HL-60 (cell line): Measurements from ENCODE around the gene CPN2.

Experiments used
- GABPA ChIP-seq: IDR thresholded peaks from 2 replicates; pipeline ENCODE4 v1.6.1; 2012; ENCODE audit warnings: low read depth
- POLR2AphosphoS5 ChIP-seq: IDR thresholded peaks from 2 replicates; pipeline ENCODE4 v1.6.1; 2012; ENCODE audit warnings: low read depth
- TF ChIP-seq, protein P1 (sequence below): IDR thresholded peaks from one replicate; pipeline ENCODE4 v1.5.1; 2011; ENCODE audit warnings: low read length, control low read depth, inconsistent platforms; ENCODE audit not compliant: insufficient read depth

DNA sequence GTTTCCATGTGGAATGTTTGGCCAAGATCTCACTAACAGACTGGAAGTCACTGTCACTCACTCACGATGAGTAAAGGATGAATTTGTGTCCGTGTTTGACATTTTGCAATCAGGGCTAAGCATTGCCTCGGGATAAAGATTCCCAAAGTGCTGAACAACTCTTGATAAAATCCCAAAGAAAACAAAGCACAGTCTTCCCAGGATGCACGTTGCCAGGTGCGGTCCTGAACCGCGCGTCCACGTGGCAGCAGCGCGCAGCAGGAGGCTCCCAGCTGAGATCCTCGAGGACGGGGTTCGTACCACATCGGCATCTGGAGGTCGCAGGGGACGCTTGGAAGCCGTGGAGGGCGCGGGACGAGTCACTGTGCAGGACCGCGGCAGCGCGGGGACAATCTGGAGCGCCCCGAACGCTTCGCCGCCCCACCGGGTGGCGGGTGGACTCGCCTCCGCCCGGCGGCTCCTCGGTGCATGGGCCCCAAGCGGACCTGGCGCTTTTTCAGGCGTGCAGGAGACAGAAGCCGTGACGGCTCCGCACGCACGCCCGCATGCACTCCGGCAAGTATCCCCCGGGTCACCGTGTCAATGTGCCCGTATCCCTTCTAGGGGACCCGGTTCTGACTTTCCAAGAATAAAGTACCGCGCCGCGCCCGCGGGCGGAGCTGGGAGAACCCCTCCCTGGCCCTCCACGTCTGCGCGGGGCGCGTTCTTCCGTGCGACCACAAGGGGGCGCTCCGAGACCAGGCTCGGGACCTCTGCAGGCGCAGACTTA is 17.7 kb downstream of the CPN2 start:
- TF ChIP-seq GABPA: no peak
- TF ChIP-seq, protein P1, sequence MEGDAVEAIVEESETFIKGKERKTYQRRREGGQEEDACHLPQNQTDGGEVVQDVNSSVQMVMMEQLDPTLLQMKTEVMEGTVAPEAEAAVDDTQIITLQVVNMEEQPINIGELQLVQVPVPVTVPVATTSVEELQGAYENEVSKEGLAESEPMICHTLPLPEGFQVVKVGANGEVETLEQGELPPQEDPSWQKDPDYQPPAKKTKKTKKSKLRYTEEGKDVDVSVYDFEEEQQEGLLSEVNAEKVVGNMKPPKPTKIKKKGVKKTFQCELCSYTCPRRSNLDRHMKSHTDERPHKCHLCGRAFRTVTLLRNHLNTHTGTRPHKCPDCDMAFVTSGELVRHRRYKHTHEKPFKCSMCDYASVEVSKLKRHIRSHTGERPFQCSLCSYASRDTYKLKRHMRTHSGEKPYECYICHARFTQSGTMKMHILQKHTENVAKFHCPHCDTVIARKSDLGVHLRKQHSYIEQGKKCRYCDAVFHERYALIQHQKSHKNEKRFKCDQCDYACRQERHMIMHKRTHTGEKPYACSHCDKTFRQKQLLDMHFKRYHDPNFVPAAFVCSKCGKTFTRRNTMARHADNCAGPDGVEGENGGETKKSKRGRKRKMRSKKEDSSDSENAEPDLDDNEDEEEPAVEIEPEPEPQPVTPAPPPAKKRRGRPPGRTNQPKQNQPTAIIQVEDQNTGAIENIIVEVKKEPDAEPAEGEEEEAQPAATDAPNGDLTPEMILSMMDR: peak; percentile 80
- no peak for TF ChIP-seq POLR2AphosphoS5
